Spleen (tissue), 11 donors: Measurements from ENCODE around the gene CRELD2. TPM values are rescaled to one million over a fixed set of nuclear protein-coding genes. Genes with fewer than 3 reads are reported as not detected.

Experiments
- DNase-seq: peaks from one replicate; pipeline ENCODE4 v3.0.0-alpha.2; 2020
- H3K27ac ChIP-seq, 8 donors: fragments of 200-600 bp; sonication (generic) in 7 of 8; 1 replicate in 4 of 8; 2 replicates in 4 of 8; pipeline versions ENCODE4 v1.5.0 to v1.8.0; 2016 to 2021; ENCODE audit warnings: inconsistent platforms in 4 of 8, mild to moderate bottlenecking in 4 of 8, moderate library complexity in 1 of 8
- H3K27me3 ChIP-seq, 7 donors: fragments of 200-600 bp; sonication (generic) in 6 of 7; replicated peaks in 1 of 7; 1 replicate in 4 of 7; 2 replicates in 3 of 7; pipeline versions ENCODE4 v1.5.0 to v1.8.0; 2016 to 2021; ENCODE audit warnings: inconsistent platforms in 3 of 7, mild to moderate bottlenecking in 1 of 7
- H3K36me3 ChIP-seq, 6 donors: fragments of 200-600 bp; sonication (generic) in 5 of 6; 1 replicate in 4 of 6; 2 replicates in 2 of 6; pipeline versions ENCODE4 v1.5.0 to v1.8.0; 2016 to 2021; ENCODE audit warnings: inconsistent platforms in 2 of 6
- H3K4me1 ChIP-seq, 6 donors: fragments of 200-600 bp; sonication (generic) in 5 of 6; 1 replicate in 3 of 6; 2 replicates in 3 of 6; pipeline versions ENCODE4 v1.5.0 to v1.8.0; 2016 to 2021; ENCODE audit warnings: inconsistent platforms in 3 of 6
- H3K4me3 ChIP-seq, 8 donors: fragments of 200-600 bp; sonication (generic) in 7 of 8; 1 replicate in 4 of 8; 2 replicates in 4 of 8; pipeline versions ENCODE4 v1.5.0 to v1.8.0; 2016 to 2021; ENCODE audit warnings: inconsistent platforms in 4 of 8, mild to moderate bottlenecking in 4 of 8, moderate library complexity in 2 of 8
- H3K9me3 ChIP-seq, 8 donors: fragments of 200-600 bp; sonication (generic) in 7 of 8; 1 replicate in 4 of 8; 2 replicates in 4 of 8; pipeline versions ENCODE4 v1.5.0 to v1.8.0; 2016 to 2021; ENCODE audit warnings: inconsistent platforms in 4 of 8
- CTCF ChIP-seq, 11 experiments: fragments of 200-600 bp in 7 of 11; fragments of 450-650 bp in 4 of 11; sonication (generic) in 4 of 11; IDR thresholded peaks in 8 of 11; conservative IDR thresholded peaks in 3 of 11; 1 replicate in 7 of 11; 2 replicates in 4 of 11; pipeline versions ENCODE4 v1.4.0 to v1.8.0; 2016 to 2021; ENCODE audit warnings: antibody characterized with exemption in 11 of 11, inconsistent platforms in 4 of 11, mild to moderate bottlenecking in 1 of 11
- POLR2A ChIP-seq, 3 donors: fragments of 450-650 bp; IDR thresholded peaks; one replicate each; pipeline ENCODE4 v1.5.1; 2017; ENCODE audit warnings: antibody characterized with exemption in 3 of 3, mild to moderate bottlenecking in 1 of 3
- POLR2AphosphoS5 ChIP-seq, 3 donors: sonication (generic); formaldehyde crosslinking; IDR thresholded peaks; one replicate each; pipeline ENCODE4 v1.5.1; 2017; ENCODE audit warnings: antibody characterized with exemption in 3 of 3
- WGBS, 5 donors: extraction: QIAGEN DNeasy Blood & Tissue Kit in 3 of 5; methylation state at CpG; one replicate each; pipeline versions ENCODE4 v1.1.5 to v1.1.7; 2013 to 2018; 5-methylcytosine and 5-hydroxymethylcytosine counted together
- intact Hi-C: fragments of 100-400 bp; cut with DNase I; formaldehyde crosslinking; loops from one replicate; pipeline ENCODE4 v1.15.0; 2023; ENCODE audit warnings: low total_unique reads
- polyA plus RNA-seq, 3 donors: library from polyadenylated mRNA; stranded (reverse); fragments of 200-250 nt; gene quantifications; one replicate each; pipeline ENCODE4 v1.2.1, GENCODE V29; 2013
- total RNA-seq, 7 donors: library from RNA; depleted of rRNA in 3 of 7; stranded (reverse); fragments of >200 nt in 3 of 7; fragmentation: NEBNext Ultra II Directional in 4 of 7; extraction: Animal tissue kit (Norgen Biotek cat#: 25700) in 4 of 7; gene quantifications; one replicate each; pipeline versions ENCODE4 v1.1.0 to v1.2.1, GENCODE V29; 2016 to 2021
- donor health status: healthy with polysubstance abuse.
- donor health status: DM: no; HTN: no; CAD: no; lungs with moderate emphysema.
- donor health status: DM: no; HTN: no; CAD: no.
- donor health status: Bipolar disorder and iron deficiency.
- donor health status: healthy.
- donor health status: DM: no; HTN: no; CAD: no.
- donor health status: DM: yes; HTN: yes; CAD: no.

Gene CRELD2
- total and polyA plus RNA-seq, 10 donors, result 16.2 to 46.3 (median 34.9) TPM

- Histone ChIP-seq H3K4me3 (peak overlapping the region in 2 of 8 donors; percentile 1 to 49), H3K27me3 (peaks cover 0 to 12% (median 0%) of the 10 kb centered on the region in 7 donors), H3K27ac (peak overlapping the region; percentile 46 to 100 (median 88)), H3K9me3 (no peaks in the 10 kb centered on the region), H3K36me3 (peaks cover 0 to 16% (median 0%) of the 10 kb centered on the region in 6 donors), H3K4me1 (peaks cover 44 to 77% (median 71%) of the 10 kb centered on the region in 6 donors)
- TF ChIP-seq CTCF (IDR thresholded peaks at IDR 0.05 in 8 of 11, conservative IDR thresholded peaks at IDR 0.05 in 3 of 11), result peak; percentile 40 to 94 (median 77)
- no peak for TF ChIP-seq POLR2A (IDR thresholded peaks at IDR 0.05)
- peak in 2 of 3 donors; percentile 76 to 93 for TF ChIP-seq POLR2AphosphoS5 (IDR thresholded peaks at IDR 0.05)
- WGBS, 5 donors, result 6 to 50% (median 35%) methylated on average over 6 to 14 of the region's 14 CpGs
- intact Hi-C loops, result loop anchor here (5.0 kb wide), 2 partner anchors 41 to 61 kb away; no protein-coding TSS in a partner anchor
- DNase-seq, result no peak
Observed at GRCh38 chr22:49930596-49931412, 12.4 kb downstream of the CRELD2 start.

- DNase-seq, result peak; percentile 83
- no peaks in the 10 kb centered on the region for H3K36me3 ChIP-seq
- intact Hi-C loops, result loop anchor here (5.0 kb wide), 2 partner anchors 39 to 59 kb away; no protein-coding TSS in a partner anchor
- H3K4me1 ChIP-seq, result peaks cover 56 to 93% (median 90%) of the 10 kb centered on the region in 6 donors
- peak overlapping the region; percentile 90 to 100 (median 97) for H3K27ac ChIP-seq
- H3K4me3 ChIP-seq, result peak overlapping the region in 6 of 8 donors; percentile 38 to 81 (median 46)
- H3K9me3 ChIP-seq, result no peaks in the 10 kb centered on the region
- TF ChIP-seq POLR2A (IDR thresholded peaks at IDR 0.05) (no peak), POLR2AphosphoS5 (IDR thresholded peaks at IDR 0.05) (peak; percentile 74 to 77 (median 74)), CTCF (IDR thresholded peaks at IDR 0.05 in 8 of 11, conservative IDR thresholded peaks at IDR 0.05 in 3 of 11) (no peak)
- H3K27me3 ChIP-seq, result peaks cover 0 to 10% (median 0%) of the 10 kb centered on the region in 7 donors
- WGBS, 5 donors, result 75 to 84% (median 84%) methylated on average over 14 to 27 of the region's 27 CpGs
Observed at GRCh38 chr22:49933236-49934159, 15.1 kb downstream of the CRELD2 start.

- no peaks in the 10 kb centered on the region for H3K36me3 ChIP-seq
- WGBS, 5 donors, result 20 to 42% (median 38%) methylated on average over 1 to 24 of the region's 24 CpGs
- peak overlapping the region; percentile 38 to 81 (median 46) for H3K4me3 ChIP-seq
- peaks cover 0 to 1% (median 0%) of the 10 kb centered on the region in 7 donors for H3K27me3 ChIP-seq
- peak overlapping the region; percentile 90 to 100 (median 97) for H3K27ac ChIP-seq
- DNase-seq, result peak; percentile 91
- peaks cover 60 to 95% (median 88%) of the 10 kb centered on the region in 6 donors for H3K4me1 ChIP-seq
- H3K9me3 ChIP-seq, result no peaks in the 10 kb centered on the region
- peak; percentile 57 to 83 (median 58) for TF ChIP-seq POLR2AphosphoS5 (IDR thresholded peaks at IDR 0.05)
- no peak for TF ChIP-seq CTCF (IDR thresholded peaks at IDR 0.05 in 8 of 11, conservative IDR thresholded peaks at IDR 0.05 in 3 of 11)
- no peak for TF ChIP-seq POLR2A (IDR thresholded peaks at IDR 0.05)
- intact Hi-C loops, result loop anchor here (5.0 kb wide), 2 partner anchors 38 to 58 kb away; no protein-coding TSS in a partner anchor
Observed at GRCh38 chr22:49934160-49934890, 15.9 kb downstream of the CRELD2 start.
